NCI-H1105 (cell line): ENCODE data around the gene ATP5F1E.
A peak's percentile ranks its signal among the peaks of the same experiment; 100 is the strongest.

ENCODE experiments used
- DNase-seq: peaks from one replicate; lab custom pipeline; 2025; lab: John Stamatoyannopoulos, UW

Gene ATP5F1E

DNA sequence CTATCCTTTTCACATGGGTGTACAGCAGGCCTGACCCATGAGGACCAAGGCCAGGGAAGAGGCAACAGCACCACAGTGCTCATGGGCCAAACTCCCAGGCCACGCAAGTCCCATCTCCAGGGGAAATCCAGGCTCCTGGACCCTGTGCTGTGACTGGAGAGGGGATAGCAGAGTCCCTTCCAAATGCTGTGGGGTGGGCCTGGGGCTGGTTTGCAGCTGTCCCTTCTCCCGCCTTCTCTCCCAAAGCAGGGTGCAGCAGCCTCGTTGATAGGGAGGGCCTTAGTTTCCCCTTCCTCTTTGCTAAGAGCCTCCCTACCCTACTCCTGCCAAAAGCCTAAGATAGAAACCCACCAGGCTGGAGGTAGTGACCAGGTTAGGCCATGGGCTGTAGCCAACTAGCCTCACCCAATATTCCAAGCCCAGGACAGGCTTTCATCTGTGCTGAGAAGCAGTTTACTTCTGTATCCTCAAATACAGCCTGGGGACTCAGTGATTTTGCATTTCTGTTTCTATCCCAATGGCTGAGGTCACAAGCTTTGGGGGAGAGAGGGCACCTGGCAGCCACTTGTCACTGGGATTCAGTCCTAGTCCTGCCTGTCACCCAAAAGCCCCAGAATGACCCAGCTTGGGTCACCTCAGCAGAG, 26.5 kb downstream of the ATP5F1E start:
- DNase-seq: no peak

DNA sequence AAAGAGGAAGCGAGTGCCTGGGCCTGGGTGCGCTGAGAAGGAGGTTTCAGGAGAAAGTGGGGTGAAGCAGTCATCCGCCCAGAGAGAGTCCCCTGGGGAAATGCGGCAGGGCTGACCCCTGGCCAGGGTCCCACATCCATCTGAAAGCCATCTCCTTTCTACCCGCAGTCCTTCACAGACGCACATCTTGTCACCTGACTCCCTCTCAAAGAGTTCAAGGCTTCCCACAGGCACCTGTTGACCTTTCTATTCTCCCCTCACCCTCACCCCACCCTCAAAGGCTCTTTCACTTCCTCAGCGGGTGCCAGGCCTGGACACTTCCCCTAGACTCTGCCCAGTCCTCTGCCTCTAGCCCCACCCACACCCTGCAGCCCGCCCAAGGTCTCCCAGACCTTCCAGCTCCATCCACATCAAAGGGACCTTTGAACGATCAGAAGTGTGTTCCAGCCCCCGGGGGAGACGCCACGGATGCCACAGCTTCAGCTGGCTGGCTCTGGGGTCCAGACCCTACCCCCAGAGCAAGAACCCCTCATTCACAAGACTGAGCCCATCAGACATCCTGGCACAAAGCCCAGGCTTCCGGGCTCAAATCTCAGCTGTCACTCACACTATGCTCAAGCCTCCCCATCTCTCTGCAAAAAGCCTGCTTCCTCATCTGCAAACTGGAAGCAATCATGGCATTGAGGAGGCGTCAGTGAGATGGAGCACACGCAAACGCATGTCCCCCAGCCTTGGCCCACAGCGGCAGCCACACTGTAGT, 27.2 kb downstream of the ATP5F1E start:
- DNase-seq: peak; percentile 29

DNA sequence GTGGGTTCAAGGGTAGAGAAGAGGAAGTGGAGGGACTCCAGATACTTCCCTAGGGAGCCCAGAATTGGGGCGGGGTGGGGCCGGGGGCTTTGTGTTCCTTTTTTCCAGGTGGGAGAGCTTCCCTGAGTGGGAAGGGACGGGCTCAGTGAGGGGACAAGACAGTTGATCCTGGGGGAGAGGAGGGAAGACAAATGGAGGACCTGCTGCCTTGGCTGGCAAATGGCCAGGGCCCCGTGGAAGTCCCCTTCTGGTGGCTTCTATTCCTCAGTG, 27.7 kb downstream of the ATP5F1E start:
- DNase-seq: no peak

DNA sequence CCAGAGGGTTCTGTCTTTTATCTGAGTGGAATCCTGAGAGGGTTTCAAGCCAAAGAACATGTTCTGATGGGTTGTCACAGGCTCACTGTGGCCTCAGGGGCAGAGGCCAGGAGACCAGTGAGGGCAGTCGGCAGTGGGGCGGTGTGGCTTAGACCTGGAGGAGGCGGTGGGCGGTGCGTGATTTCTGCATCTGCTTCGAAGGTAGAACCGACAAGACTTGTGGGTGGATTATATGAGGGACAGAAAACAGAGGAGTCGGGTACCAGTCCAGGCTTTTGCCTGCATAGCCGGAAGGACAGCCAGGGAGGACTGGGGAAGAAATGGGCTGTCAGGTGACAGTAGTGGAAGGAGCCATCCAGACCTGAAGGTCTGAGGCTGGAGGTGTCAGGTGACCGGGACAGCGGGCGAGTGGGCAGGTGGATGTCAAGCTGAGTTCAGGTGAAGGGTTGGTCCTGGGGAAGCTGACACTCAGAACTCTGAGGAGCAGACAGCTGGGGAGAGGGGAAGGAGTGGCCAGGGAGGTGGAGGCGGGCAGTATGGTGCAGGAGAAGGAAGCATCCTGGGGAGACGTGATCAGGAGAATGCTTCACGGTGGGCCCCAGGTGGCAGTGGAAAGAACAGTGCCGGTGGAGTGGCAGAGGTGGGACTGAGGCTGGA, 28.2 kb downstream of the ATP5F1E start:
- DNase-seq: no peak

DNA sequence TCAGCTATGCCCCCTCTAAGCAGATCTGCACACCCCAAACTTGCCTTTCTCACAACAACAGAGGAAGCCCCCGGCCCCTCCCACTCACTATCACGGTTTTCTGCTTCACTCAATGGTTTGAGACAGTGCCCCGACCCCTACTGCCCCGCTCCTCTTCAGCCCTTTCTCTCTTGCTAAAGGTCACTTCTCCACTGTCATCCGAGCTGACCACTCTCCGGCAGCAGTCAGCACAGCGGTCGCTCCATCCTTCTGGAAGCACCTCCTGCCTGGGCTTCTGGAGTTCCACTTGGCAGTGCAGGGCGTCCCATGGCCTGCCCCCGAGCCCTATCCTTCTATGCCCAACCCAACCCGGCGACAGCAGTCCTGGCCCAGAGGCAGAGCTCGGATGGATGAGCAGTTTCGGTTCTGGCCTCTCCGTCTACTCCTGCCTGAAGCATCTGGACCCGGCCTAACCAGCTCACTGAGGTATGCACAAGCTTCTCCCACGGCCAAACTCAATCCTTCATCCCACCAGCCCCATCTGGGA, 29.2 kb downstream of the ATP5F1E start:
- DNase-seq: no peak

DNA sequence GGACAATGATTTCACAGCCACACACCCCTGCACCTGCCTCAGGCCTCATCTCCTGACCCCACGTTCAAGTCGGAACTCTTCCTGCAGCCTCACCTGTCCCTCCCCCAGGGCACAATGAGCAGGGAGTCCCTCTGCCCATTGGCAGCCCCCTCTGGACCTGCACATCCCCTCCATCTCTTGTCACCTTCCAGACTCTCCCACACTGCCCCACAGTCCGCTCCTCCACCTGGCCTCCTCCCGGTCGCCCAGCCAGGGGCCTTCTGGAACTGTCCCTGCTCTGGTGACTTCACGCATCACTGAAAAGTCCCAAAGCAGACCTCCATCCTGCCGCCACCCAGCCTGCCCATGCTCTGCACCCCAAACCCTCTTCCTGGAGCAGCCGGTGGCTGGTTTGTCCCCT, 29.7 kb downstream of the ATP5F1E start:
- no peak for DNase-seq

DNA sequence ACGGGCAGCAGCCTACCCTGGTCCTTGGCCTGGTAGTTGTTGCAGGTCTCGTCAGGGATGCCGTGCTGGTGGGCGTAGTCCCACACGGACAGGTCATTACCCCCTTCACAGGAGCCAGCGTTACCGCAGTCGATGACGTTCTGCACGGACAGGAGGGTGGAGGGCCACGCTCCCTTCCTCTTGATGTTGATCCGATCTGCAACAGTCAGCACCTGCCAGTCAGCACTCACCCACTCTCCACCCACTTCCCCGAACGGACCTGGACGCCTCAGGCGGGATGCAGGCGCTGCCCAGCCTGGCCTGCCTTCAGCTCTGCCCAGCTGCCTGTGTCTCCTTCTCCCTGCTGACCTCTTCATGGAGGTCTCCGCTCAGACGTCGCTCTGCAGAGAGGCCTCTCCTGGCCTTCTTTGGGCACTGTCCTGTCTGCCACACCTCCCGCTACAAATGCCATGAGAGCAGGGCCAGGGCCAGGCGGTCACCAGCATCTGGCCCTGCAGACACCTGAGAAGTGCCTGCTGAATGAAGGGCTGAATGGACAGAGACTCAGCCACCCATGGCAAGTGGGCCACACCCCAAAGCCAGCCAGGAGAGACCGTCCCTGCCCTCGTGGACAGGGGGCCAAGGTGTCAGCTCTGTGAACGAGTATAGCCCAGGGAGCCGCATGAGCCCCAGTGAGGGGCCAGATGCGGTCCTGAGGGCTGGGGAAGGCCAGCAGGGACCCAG, 30.5 kb downstream of the ATP5F1E start:
- DNase-seq: no peak

DNA sequence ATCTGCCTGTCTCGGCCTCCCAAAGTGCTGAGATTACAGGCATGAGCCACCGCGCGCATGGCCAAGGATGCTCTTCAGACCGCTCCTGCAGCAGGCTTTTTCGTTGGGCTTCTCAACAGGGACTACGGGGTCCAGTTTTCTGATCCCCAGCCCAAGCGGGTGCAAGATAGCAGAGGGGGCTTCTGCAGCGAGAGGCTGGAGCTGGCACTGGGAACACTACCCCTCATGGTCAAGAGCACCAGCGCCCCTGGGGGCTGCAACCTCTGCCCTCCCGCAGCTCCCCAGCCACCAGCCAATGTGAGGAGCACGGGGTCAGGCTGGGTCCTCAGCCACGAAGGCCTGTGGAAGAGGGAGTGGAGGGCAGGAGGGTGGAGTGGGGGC, 31.1 kb downstream of the ATP5F1E start:
- DNase-seq: no peak

DNA sequence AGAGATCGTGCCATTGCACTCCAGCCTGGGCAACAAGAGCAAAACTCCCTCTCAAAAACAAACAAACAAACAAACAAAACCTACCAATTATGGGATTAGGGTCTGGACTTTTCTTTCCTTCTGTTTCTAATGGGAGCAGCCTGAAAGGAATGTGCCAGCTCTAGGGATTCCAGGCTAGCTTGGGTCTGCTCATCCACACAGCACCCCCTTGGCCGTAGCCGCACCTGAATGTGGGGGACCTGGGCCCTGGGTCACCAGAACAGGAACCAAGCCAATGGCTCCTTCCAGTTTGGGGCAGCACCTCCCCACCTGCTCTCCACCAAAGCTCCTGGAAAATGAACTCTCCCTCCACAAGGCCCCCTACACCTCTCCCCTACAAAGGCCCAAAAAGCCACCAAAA, 31.8 kb downstream of the ATP5F1E start:
- DNase-seq: no peak

DNA sequence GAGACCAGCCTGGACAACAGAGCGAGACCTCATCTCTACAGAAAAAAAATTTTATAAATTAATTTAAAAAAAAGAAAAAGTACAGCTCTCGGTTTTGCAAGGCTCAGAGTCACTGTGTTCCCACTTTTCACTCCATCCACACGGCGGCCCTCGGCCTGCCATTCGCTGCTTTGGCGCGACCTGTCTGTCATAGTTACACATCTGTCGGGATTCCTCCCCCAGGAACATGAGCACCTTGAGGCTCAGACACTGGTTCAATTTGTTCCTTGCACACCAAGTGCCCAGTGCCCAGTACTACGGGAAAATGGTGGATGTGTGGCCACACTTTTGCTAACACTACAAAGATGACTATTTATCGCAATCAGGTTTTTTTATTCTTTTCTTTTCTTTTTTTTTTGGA, 33.5 kb downstream of the ATP5F1E start:
- no peak for DNase-seq

DNA sequence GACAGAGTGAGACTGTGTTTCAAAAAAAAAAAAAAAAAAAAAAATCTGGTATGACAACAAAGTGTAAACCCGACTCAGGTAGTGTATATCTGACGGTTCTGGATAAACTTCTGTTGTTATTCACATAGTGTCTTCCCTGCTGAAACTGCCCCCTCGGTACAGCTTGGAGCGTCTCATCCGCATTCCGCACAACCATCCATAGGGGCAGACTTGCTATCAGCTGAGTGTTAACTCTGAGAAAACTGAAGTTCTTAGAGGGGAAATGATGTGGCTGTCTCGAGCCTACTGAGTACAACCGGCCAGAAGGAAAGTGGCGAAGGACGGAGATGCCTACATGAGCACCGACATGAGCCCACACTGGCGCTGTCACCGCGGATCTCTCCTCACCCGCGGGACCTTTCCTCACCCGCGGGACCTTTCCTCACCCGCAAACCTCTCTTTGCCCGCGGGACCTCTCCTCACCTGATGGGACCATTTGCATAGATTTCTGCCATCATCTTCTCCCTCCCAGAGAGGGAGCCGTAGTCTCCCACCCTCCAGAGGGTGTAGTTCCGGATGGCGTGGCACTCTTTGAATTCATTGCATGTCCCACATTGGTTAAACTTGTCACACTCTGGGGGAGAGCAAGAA, 34.9 kb downstream of the ATP5F1E start:
- DNase-seq: no peak

DNA sequence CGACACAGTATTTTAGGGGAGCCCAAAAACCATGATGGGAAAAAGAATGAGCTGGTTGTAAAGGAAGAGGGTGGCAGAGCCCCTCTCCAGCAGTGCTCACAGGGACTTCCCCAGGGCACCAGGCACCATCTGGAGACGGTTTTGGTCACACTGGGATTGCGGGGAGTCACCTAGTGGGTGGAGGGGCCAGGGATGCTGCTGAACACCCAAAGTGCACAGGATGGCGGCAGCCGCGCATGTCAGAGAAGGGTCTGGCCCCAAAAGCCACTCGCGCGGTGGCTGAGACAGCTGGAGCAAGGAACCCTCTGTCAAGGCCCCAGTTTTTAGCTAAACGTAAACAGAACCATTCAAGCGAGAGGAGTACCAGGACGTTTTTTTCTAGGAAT, 35.9 kb downstream of the ATP5F1E start:
- no peak for DNase-seq

DNA sequence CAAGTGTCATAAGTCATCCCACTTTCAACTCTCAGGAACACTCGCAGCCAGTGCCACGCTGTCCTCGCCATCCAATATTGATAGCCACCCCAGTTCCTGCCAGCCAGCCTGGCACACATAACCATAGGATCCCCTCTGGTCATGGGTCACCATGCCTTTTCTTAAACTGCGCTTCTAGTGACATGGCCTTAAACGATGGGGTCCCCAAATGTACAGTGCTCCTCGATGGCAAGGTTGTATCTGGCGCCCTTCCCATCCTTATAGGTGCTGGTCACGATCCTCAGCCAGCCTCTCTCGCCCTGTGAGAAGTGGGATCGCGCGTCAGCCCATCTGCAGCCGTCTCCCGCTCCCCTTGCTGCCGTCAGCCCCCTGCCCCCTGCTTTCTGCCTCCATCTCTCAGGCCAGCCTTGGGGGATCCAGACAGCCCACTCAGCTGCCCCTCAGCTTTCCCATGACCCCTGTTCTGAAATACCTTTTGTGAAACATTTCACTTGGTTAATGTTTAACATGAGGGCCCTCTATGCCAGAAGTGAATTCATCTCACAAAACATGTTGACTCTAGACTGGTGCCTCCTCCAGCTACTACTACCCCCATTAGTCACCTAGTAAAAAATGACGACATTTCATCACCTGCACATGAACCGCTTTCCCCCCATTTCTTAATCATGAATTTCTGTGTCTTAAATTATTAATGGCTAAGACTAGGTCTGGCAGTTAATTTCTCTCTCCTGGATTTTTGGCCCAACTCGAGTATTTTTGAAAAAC, 36.5 kb downstream of the ATP5F1E start:
- DNase-seq: no peak

DNA sequence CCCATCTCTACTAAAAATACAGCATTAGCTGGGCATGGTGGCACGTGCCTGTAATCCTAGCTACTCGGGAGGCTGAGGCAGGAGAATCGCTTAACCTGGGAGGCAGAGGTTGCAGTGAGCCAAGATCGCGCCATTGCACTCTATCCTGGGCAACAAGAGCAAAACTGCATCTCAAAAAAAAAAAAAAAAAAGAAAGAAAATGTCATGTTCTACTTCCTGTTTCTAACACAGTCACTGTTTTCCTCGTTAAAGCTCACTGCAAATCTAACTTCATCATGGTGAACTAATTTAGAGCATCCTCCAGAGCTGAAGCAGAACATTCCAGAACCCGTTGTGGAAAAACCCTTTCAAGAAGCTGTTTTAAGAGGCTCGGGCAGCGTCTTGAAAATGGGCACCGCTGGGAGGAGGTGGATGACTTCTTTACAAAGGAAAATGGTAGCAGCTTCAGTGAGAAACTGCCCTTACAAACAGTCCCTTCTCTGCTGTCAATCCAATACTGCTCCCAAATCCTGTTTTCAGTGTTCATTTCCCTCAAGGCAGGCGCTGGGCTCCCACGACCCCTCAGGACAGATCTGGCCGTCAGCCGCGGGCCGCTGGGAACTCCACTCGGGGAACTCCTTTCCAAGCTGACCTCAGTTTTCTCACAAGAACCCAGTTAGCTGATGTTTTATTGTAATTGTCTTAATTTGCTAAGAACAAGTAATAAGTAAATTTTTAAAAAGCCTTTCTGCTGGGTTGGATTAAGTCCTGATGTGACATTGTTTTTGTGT, 37.6 kb downstream of the ATP5F1E start:
- DNase-seq: no peak

DNA sequence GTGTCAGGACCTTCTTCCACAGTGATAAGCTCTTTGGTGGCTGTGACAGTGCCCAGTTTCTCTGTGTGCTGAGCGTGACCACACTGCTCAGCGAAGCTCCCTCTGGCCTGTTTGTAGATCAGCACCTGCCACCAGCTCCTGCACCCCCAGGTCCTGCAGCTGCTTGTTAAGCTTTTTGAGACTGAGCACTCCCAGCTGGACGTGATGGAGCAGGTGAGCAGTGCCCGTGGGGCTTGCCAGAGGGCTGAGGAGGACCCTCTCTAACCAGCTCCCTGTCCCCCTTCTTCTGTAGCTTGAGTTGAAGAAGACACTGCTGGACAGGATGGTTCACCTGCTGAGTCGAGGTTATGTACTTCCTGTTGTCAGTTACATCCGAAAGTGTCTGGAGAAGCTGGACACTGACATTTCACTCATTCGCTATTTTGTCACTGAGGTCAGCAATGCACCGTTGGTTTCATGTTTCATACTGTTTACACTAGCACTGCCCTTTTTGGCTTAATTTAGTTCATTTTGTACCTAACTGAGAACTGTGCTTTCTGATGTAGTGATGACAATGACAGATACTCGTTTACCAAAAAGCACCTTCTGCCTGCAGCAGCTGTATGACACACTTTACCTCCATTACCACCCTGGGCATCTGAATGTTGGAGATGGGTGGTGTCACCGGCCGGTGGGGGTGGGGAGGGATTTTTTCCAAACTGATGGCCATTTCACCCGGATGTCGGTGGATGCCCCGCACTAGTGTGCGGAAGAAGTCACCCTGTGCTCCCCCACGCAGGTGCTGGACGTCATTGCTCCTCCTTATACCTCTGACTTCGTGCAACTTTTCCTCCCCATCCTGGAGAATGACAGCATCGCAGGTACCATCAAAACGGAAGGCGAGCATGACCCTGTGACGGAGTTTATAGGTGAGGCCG, 38.5 kb downstream of the ATP5F1E start:
- no peak for DNase-seq

DNA sequence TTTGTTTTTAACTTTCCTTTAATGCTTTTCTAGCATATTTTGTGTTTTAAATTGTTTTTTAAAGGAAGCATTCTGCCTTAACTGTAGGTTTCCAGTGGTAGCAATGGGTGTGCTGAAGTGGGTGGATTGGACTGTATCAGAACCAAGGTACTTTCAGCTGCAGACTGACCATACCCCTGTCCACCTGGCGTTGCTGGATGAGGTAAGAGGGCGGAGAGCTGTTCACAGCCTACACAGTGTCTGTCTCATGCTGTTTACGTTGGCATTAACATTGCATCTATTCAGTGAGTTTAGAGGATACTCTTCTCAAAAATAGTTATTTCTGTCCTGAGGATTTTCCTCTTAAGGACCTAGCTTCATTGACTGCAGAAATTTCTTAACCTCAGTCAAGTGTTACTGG, 39.2 kb downstream of the ATP5F1E start:
- DNase-seq: no peak

DNA sequence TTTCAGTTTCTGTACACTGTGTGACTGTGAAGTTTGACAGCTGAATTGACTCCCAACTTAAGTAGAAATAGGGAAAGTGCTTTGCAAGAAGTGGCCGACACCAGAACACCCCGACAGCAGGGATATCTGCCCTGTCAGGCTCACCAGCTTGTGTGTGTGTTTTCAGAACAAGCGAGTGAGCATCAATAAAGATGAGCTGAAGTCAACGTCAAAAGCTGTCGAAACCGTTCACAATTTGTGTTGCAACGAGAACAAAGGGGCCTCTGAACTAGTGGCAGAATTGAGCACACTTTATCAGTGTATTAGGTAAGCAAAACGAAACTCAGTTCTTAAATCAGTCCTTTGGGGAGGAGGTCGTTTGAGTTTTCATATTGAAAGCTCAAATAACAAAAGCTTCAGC, 40.4 kb downstream of the ATP5F1E start:
- no peak for DNase-seq

DNA sequence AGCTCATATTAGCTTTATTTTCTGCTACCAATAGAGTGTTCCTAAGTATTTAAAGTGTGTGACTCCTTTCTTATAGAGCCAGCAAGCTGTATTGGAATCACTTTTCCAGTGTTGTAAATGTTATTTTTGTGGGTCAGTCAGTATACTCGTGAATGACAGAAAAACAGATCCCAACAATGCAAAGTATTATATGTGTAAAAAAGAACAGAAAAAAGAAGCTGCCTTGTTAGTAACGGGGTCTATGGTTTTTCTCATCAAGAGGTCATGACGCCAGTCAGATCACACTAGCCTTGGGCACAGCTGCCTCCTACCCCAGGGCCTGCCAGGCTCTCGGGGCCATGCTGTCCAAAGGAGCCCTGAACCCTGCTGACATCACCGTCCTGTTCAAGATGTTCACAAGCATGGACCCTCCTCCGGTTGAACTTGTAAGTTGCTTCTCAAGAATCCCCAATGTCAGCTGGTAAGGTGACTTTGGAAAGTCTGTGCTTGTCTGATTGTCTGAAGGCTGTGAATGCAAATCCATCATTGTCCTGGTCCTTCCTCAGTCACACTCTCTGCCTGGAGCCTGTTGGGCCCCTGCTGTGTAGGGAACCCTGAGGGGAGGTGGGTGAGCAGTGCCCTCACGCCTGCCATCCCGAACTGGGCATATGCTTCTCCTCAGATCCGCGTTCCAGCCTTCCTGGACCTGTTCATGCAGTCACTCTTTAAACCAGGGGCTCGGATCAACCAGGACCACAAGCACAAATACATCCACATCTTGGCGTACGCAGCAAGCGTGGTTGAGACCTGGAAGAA, 41.3 kb downstream of the ATP5F1E start:
- DNase-seq: no peak

DNA sequence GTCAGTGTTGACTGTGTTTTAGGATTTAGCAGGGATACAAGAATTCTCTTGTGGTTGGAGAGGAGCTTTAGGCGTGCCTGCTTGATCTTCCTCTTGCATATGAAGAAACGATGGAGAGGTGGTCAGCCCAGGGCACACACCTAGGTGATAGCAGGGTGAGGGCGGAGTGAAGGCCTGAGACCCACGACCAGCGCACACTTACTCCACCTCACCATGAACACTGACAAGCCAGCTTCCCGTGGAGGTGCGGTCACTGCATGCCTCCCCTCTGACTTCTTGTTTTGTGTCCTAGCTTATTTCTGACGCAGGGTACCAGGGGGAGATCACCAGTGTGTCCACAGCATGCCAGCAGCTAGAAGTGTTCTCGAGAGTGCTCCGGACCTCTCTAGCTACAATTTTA, 42.9 kb downstream of the ATP5F1E start:
- DNase-seq: no peak
